H9 (cell line): Measurements from ENCODE around the gene CLCNKA. TPM values are rescaled to one million over a fixed set of nuclear protein-coding genes. Genes with fewer than 3 reads are reported as not detected.

Experiments
- DNase-seq: peaks from one replicate; pipeline ENCODE4 v3.0.0-alpha.2; 2017
- H2AFZ ChIP-seq: one replicate; pipeline ENCODE4 v1.6.1; 2013; ENCODE audit warnings: mild to moderate bottlenecking, low read length, control low read depth, moderate library complexity
- H2AK5ac ChIP-seq: 2 replicates; pipeline ENCODE4 v1.6.1; 2013; ENCODE audit warnings: low read length, control low read depth, mixed read lengths; ENCODE audit not compliant: insufficient read length
- H2BK120ac ChIP-seq: one replicate; pipeline ENCODE4 v1.6.1; 2013; ENCODE audit warnings: low read depth, mild to moderate bottlenecking, low read length, control low read depth, inconsistent platforms; ENCODE audit not compliant: poor library complexity, severe bottlenecking
- H2BK12ac ChIP-seq: 2 replicates; pipeline ENCODE4 v1.6.1; 2013; ENCODE audit warnings: low read length, control low read depth, mixed read lengths, low read depth; ENCODE audit not compliant: insufficient read length
- H2BK15ac ChIP-seq: 2 replicates; pipeline ENCODE4 v1.6.1; 2013; ENCODE audit warnings: low read depth, low read length, control low read depth
- H2BK20ac ChIP-seq: one replicate; pipeline ENCODE4 v1.6.1; 2013; ENCODE audit warnings: low read depth, mild to moderate bottlenecking, low read length, control low read depth, inconsistent platforms; ENCODE audit not compliant: poor library complexity, severe bottlenecking
- H2BK5ac ChIP-seq: 2 replicates; pipeline ENCODE4 v1.6.1; 2013; ENCODE audit warnings: low read length, control low read depth, mixed read lengths; ENCODE audit not compliant: insufficient read length
- H3K14ac ChIP-seq: 2 replicates; pipeline ENCODE4 v1.6.1; 2013; ENCODE audit warnings: low read length, control low read depth; ENCODE audit not compliant: insufficient read depth
- H3K18ac ChIP-seq: 2 replicates; pipeline ENCODE4 v1.6.1; 2013; ENCODE audit warnings: low read depth, mild to moderate bottlenecking, mixed read lengths, low read length, control low read depth; ENCODE audit not compliant: insufficient read length
- H3K23ac ChIP-seq: 2 replicates; pipeline ENCODE4 v1.6.1; 2013; ENCODE audit warnings: low read length, control low read depth, mixed read lengths, low read depth; ENCODE audit not compliant: insufficient read length
- H3K23me2 ChIP-seq: 2 replicates; pipeline ENCODE4 v1.6.1; 2013; ENCODE audit warnings: low read depth, mild to moderate bottlenecking, mixed read lengths, low read length, control low read depth; ENCODE audit not compliant: insufficient read length, poor library complexity, severe bottlenecking
- H3K27ac ChIP-seq: 2 replicates; pipeline ENCODE4 v1.5.1; 2013; ENCODE audit warnings: low read length, control low read depth, mixed read lengths, low read depth; ENCODE audit not compliant: insufficient read length
- H3K27me3 ChIP-seq: 2 replicates; pipeline ENCODE4 v1.6.1; 2013; ENCODE audit warnings: low read length, control low read depth, inconsistent platforms; ENCODE audit not compliant: insufficient read depth
- H3K4ac ChIP-seq: 2 replicates; pipeline ENCODE4 v1.6.1; 2013; ENCODE audit warnings: low read depth, mild to moderate bottlenecking, control low read depth, inconsistent platforms, low read length, moderate library complexity
- H3K4me1 ChIP-seq: 2 replicates; pipeline ENCODE4 v1.6.1; 2013; ENCODE audit warnings: low read length, control low read depth, inconsistent platforms; ENCODE audit not compliant: insufficient read depth
- H3K4me2 ChIP-seq: 2 replicates; pipeline ENCODE4 v1.6.1; 2013; ENCODE audit warnings: low read length, control low read depth, mixed read lengths; ENCODE audit not compliant: insufficient read length, insufficient read depth
- H3K56ac ChIP-seq: 2 replicates; pipeline ENCODE4 v1.6.1; 2013; ENCODE audit warnings: low read depth, mild to moderate bottlenecking, mixed read lengths, low read length, control low read depth; ENCODE audit not compliant: insufficient read length
- H3K79me1 ChIP-seq: 2 replicates; pipeline ENCODE4 v1.6.1; 2013; ENCODE audit warnings: low read depth, mild to moderate bottlenecking, moderate library complexity, low read length, control low read depth, inconsistent platforms; ENCODE audit not compliant: insufficient read depth, poor library complexity, severe bottlenecking
- H3K79me2 ChIP-seq: 2 replicates; pipeline ENCODE4 v1.6.1; 2013; ENCODE audit warnings: low read length, control low read depth, inconsistent platforms; ENCODE audit not compliant: insufficient read depth
- H3K9ac ChIP-seq: 2 replicates; pipeline ENCODE4 v1.6.1; 2013; ENCODE audit warnings: low read length, control low read depth, mixed read lengths; ENCODE audit not compliant: insufficient read length; ENCODE audit errors: extremely low read depth
- H3K9me3 ChIP-seq: one replicate; pipeline ENCODE4 v1.6.1; 2013; ENCODE audit warnings: low read depth, low read length, inconsistent platforms; ENCODE audit not compliant: control insufficient read depth
- H3T11ph ChIP-seq: one replicate; pipeline ENCODE4 v1.6.1; 2013; ENCODE audit warnings: mild to moderate bottlenecking, low read length, control low read depth, inconsistent platforms
- H4K20me1 ChIP-seq: one replicate; pipeline ENCODE4 v1.6.1; 2013; ENCODE audit not compliant: control insufficient read depth, insufficient read length, insufficient read depth
- H4K5ac ChIP-seq: 2 replicates; pipeline ENCODE4 v1.6.1; 2013; ENCODE audit warnings: low read depth, mild to moderate bottlenecking, mixed read lengths, low read length, control low read depth; ENCODE audit not compliant: insufficient read length
- H4K8ac ChIP-seq: replicated peaks from 2 replicates; pipeline ENCODE4 v1.6.1; 2013; ENCODE audit warnings: low read length, control low read depth, mixed read lengths, low read depth; ENCODE audit not compliant: insufficient read length
- H4K91ac ChIP-seq: 2 replicates; pipeline ENCODE4 v1.6.1; 2013; ENCODE audit warnings: low read depth, mild to moderate bottlenecking, moderate library complexity, mixed read lengths, low read length, control low read depth; ENCODE audit not compliant: insufficient read length
- H3K27ac Mint-ChIP-seq, 3 experiments: 2 replicates in 2 of 3; 3 replicates in 1 of 3; pipeline ENCODE4 v1.8.0; 2020 to 2021; ENCODE audit warnings: mixed read lengths in 3 of 3, mild to moderate bottlenecking in 1 of 3, moderate library complexity in 1 of 3
- H3K27me3 Mint-ChIP-seq: 2 replicates; pipeline ENCODE4 v1.8.0; 2021; ENCODE audit warnings: low read depth, mild to moderate bottlenecking, moderate library complexity, mixed read lengths
- H3K36me3 Mint-ChIP-seq, 3 experiments: 2 replicates in 2 of 3; 3 replicates in 1 of 3; pipeline ENCODE4 v1.8.0; 2020 to 2021; ENCODE audit warnings: low read depth in 3 of 3, mixed read lengths in 3 of 3; ENCODE audit not compliant: insufficient read depth in 1 of 3
- H3K4me1 Mint-ChIP-seq, 2 experiments: 2 replicates each; pipeline ENCODE4 v1.8.0; 2020; ENCODE audit warnings: mixed read lengths in 2 of 2
- H3K4me3 Mint-ChIP-seq, 2 experiments: 2 replicates in 1 of 2; 3 replicates in 1 of 2; pipeline ENCODE4 v1.8.0; 2020 to 2021; ENCODE audit warnings: mild to moderate bottlenecking in 2 of 2, mixed read lengths in 2 of 2, moderate library complexity in 1 of 2
- H3K9me3 Mint-ChIP-seq, 2 experiments: 2 replicates in 1 of 2; 3 replicates in 1 of 2; pipeline ENCODE4 v1.8.0; 2020; ENCODE audit warnings: mild to moderate bottlenecking in 2 of 2, mixed read lengths in 2 of 2, moderate library complexity in 1 of 2
- CTCF ChIP-seq: fragments of 200-600 bp; sonication (generic); conservative IDR thresholded peaks from 3 replicates; pipeline ENCODE4 v1.8.0; 2021; ENCODE audit warnings: antibody characterized with exemption, mild to moderate bottlenecking
- WGBS: extraction: QIAGEN DNeasy Blood & Tissue Kit; methylation state at CpG from one replicate; pipeline ENCODE4 v1.1.7; 2013; ENCODE audit warnings: missing lambda C conversion rate, low lambda C conversion rate, mixed read lengths; ENCODE audit not compliant: insufficient read length; ENCODE audit errors: extremely low coverage; 5-methylcytosine and 5-hydroxymethylcytosine counted together
- total RNA-seq: library from RNA; stranded (reverse); gene quantifications from 2 replicates; pipeline ENCODE4 v1.2.1, GENCODE V29; 2021

Gene CLCNKA
- total RNA-seq, 1 experiment from 2014 or later = 0.98 TPM

GRCh38 chr1:16063921-16064320, 42.1 kb downstream of the CLCNKA start:
- no peaks in the 10 kb centered on the region for H3K9me3 ChIP-seq
- H3K27ac ChIP-seq = no peak overlapping the region
- H2BK20ac ChIP-seq = no peak overlapping the region
- H2AFZ ChIP-seq = no peak overlapping the region
- TF ChIP-seq CTCF = no peak
- Mint-ChIP-seq H3K4me3 (no peak overlapping the region), H3K36me3 (no peaks in the 10 kb centered on the region), H3K9me3 (no peaks in the 10 kb centered on the region), H3K4me1 (peaks cover 33 to 44% of the 10 kb centered on the region in 2 experiments), H3K27me3 (peaks cover 28% of the 10 kb centered on the region), H3K27ac (peak overlapping the region in 2 of 3 experiments; percentile 28 to 40; a peak in 1 of 7 replicates)
- H4K5ac ChIP-seq = no peak overlapping the region
- no peak overlapping the region for H4K91ac ChIP-seq
- H3K27me3 ChIP-seq = no peaks in the 10 kb centered on the region
- H3K4me1 ChIP-seq = peaks cover 3% of the 10 kb centered on the region; the same call in 1 of the 2 replicates
- H3K14ac ChIP-seq = no peak overlapping the region
- no peak overlapping the region for H3K18ac ChIP-seq
- no peaks in the 10 kb centered on the region for H3K79me2 ChIP-seq
- H3K79me1 ChIP-seq = no peaks in the 10 kb centered on the region
- no peak overlapping the region for H2BK15ac ChIP-seq
- H3K56ac ChIP-seq = no peak overlapping the region
- H3K4me2 ChIP-seq = no peak overlapping the region
- no peak overlapping the region for H2BK12ac ChIP-seq
- DNase-seq = no peak
- H3K4ac ChIP-seq = no peak overlapping the region
- WGBS = no CpG with 5 or more reads among the region's 9 CpGs
- H3K23ac ChIP-seq = no peak overlapping the region
- no peak overlapping the region for H2BK120ac ChIP-seq
- H2BK5ac ChIP-seq = no peak overlapping the region
- no peak overlapping the region for H3K9ac ChIP-seq
- H4K20me1 ChIP-seq = no peaks in the 10 kb centered on the region
- no peaks in the 10 kb centered on the region for H3K23me2 ChIP-seq
- no peak overlapping the region for H4K8ac ChIP-seq
- H3T11ph ChIP-seq = no peak overlapping the region
- no peak overlapping the region for H2AK5ac ChIP-seq
